Panc1 (cell line): ENCODE results near the gene AKAP13.

ENCODE experiments used
- CTCF ChIP-seq: fragments of 450-650 bp; IDR thresholded peaks from 2 replicates; pipeline ENCODE4 v1.5.1; 2017; ENCODE audit warnings: mild to moderate bottlenecking
- POLR2AphosphoS5 ChIP-seq: IDR thresholded peaks from 2 replicates; pipeline ENCODE4 v1.6.1; 2012; ENCODE audit warnings: mild to moderate bottlenecking, low read depth, low read length, moderate library complexity
- REST ChIP-seq, 2 experiments: IDR thresholded peaks; 2 replicates each; pipeline ENCODE4 v1.6.1; 2011 to 2012; ENCODE audit warnings: low read depth in 2 of 2, control low read depth in 1 of 2, low read length in 1 of 2, mild to moderate bottlenecking in 1 of 2, moderate library complexity in 1 of 2; ENCODE audit not compliant: insufficient read depth in 1 of 2

GRCh38 chr15:85419161-85419560 lies 38.8 kb downstream of the AKAP13 start:
- TF ChIP-seq CTCF (no peak), POLR2AphosphoS5 (no peak), REST (IDR thresholded peaks at IDR 0.05; ENCODE audit: insufficient read depth in 1 of 2, low read depth in 2 of 2, low read length in 1 of 2) (no peak)
